IgD-negative memory B cell (primary cell): Measurements from ENCODE around the gene GALNT18. TPM values are rescaled to one million over a fixed set of nuclear protein-coding genes. Genes with fewer than 3 reads are reported as not detected.
A peak's percentile ranks its signal among the peaks of the same experiment; 100 is the strongest.

Source experiments
- H3K27ac Mint-ChIP-seq, 3 donors: one replicate each; pipeline ENCODE4 v1.8.0; 2020 to 2022; ENCODE audit warnings: mild to moderate bottlenecking in 3 of 3, mixed read lengths in 3 of 3, moderate library complexity in 1 of 3
- H3K27me3 Mint-ChIP-seq: one replicate; pipeline ENCODE4 v1.8.0; 2021; ENCODE audit warnings: mixed read lengths
- H3K36me3 Mint-ChIP-seq: one replicate; pipeline ENCODE4 v1.8.0; 2020; ENCODE audit warnings: mild to moderate bottlenecking, mixed read lengths
- H3K4me1 Mint-ChIP-seq, 3 donors: one replicate each; pipeline ENCODE4 v1.8.0; 2020 to 2022; ENCODE audit warnings: mixed read lengths in 3 of 3, mild to moderate bottlenecking in 1 of 3
- H3K4me3 Mint-ChIP-seq, 4 donors: one replicate each; pipeline ENCODE4 v1.8.0; 2020 to 2022; ENCODE audit warnings: mild to moderate bottlenecking in 4 of 4, mixed read lengths in 4 of 4, moderate library complexity in 3 of 4
- H3K9me3 Mint-ChIP-seq, 3 donors: one replicate each; pipeline ENCODE4 v1.8.0; 2020 to 2021; ENCODE audit warnings: mixed read lengths in 3 of 3, mild to moderate bottlenecking in 1 of 3
- polyA plus RNA-seq: library from polyadenylated mRNA; unstranded; fragments of 300-500 nt; fragmentation: Illumina TruSeq; gene quantifications from one replicate; pipeline ENCODE4 v1.2.3, GENCODE V29; 2021

GALNT18 gene
- polyA plus RNA-seq, 1 donor from 2014 or later: not detected

DNA sequence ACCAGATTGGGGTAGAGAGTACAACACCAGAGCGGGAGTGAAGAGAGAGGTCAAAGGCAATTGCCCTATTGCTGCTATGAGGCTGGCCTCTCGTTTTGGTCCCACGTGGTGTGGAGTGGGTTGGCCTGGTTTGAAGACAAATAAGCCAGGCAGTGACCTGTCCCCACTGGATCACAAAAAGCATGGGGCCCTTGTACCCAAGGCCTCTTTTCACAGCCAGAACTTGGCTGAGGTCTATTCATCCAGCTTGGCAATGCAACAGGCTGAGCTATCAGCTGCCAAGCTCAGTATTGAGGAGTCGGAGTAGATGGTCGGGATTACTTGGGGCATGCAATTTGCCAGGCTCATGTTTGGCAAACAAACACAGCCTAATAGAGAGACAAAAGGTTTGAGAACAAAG is 19.2 kb upstream of the GALNT18 start:
- Mint-ChIP-seq H3K4me1 (no peaks in the 10 kb centered on the region), H3K27me3 (peaks cover 10% of the 10 kb centered on the region), H3K4me3 (no peak overlapping the region), H3K9me3 (peaks cover 0 to 12% (median 10%) of the 10 kb centered on the region in 3 donors), H3K27ac (no peak overlapping the region), H3K36me3 (peaks cover 3% of the 10 kb centered on the region)

DNA sequence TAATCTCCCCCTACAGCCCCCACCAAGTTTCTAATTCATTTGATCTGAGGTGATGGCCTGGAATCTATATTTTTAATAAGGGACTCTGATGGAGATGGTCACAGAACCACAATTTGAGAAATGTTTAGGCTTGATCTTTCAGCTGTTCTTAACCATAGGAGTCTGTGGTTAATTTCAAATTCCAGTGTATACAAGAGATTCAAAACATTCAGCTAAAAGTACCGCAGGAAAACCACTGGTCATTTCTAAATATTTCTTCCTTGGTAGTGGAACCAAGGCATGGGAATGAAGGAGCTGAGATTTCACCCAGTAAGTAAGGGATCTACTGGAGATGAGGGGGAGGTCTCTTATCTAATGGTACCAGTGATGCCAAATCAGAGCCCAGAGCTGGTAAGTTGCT is 18.3 kb upstream of the GALNT18 start:
- H3K4me3 Mint-ChIP-seq: no peak overlapping the region
- H3K36me3 Mint-ChIP-seq: peaks cover 3% of the 10 kb centered on the region
- H3K9me3 Mint-ChIP-seq: peaks cover 0 to 12% (median 10%) of the 10 kb centered on the region in 3 donors
- H3K4me1 Mint-ChIP-seq: no peaks in the 10 kb centered on the region
- H3K27ac Mint-ChIP-seq: no peak overlapping the region
- H3K27me3 Mint-ChIP-seq: peaks cover 10% of the 10 kb centered on the region

DNA sequence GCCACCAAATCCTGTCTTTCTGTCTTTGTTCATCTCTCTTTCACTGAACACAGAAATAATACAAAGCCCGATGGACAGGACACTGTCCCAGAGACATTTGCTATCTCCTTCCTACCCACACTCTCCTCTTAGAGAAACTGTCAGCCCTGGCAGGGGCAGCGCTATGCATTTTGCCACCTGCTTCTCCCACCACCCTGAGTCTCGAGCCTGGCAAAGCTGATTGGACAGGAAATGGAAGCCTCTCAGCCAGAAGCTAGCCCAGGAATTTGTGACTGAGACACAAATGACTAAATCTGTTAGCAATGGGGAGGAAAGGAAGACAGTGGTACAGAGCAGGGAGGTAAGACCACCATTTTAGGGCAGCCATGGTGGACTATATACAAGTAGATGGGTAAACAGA is 14.9 kb upstream of the GALNT18 start:
- Mint-ChIP-seq H3K36me3 (peaks cover 3% of the 10 kb centered on the region), H3K4me3 (peak overlapping the region in 1 of 4 donors; percentile 1), H3K4me1 (no peaks in the 10 kb centered on the region), H3K9me3 (peaks cover 0 to 4% (median 0%) of the 10 kb centered on the region in 3 donors), H3K27ac (no peak overlapping the region), H3K27me3 (peaks cover 8% of the 10 kb centered on the region)

DNA sequence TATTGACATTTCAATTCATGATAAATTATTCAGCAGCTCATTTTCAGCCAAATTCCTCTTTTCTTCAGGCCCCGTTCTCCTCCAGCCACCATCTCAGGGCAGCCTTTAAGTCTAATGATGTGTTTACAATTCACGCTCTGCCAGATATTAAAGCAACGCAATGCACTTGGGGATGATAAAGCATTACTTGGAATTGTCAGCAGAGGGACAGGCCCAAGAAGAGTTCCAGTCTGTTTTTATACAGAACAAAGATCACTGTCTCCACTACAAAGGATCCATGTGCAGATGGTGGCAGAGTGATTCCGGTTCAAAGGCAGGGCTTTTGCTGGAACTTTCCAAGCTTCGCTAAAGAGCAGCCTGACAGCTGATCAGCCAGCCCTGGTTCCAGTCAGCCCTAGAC is 13.6 kb upstream of the GALNT18 start:
- Mint-ChIP-seq H3K4me1 (no peaks in the 10 kb centered on the region), H3K9me3 (peaks cover 0 to 2% (median 0%) of the 10 kb centered on the region in 3 donors), H3K27me3 (peaks cover 8% of the 10 kb centered on the region), H3K27ac (no peak overlapping the region), H3K36me3 (peaks cover 3% of the 10 kb centered on the region), H3K4me3 (no peak overlapping the region)

DNA sequence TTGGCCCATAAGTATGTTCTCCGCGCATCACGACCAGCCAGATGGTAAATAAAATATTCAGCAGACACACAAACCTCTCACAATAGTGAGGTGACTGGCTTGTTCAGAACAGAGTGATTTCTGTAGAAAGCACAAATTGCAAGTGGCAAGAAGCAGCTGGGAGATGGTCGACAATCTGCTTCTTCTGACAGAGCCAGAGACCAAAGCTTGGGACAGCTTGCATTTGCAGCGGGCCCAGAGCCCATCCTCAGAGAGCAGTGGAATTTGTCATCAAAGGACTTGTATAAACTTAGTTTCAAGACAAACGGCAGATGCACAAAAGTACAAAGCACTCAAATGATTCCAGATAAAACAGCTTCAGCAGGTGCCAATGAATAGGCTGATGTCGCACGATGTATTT is 7.6 kb upstream of the GALNT18 start:
- H3K27me3 Mint-ChIP-seq: peaks cover 11% of the 10 kb centered on the region

GRCh38 chr11:11628651-11629050 is 6.8 kb upstream of the GALNT18 start:
- Mint-ChIP-seq H3K36me3 (no peaks in the 10 kb centered on the region), H3K4me1 (peaks cover 0 to 5% (median 0%) of the 10 kb centered on the region in 3 donors), H3K27me3 (peaks cover 11% of the 10 kb centered on the region), H3K9me3 (no peaks in the 10 kb centered on the region), H3K27ac (no peak overlapping the region), H3K4me3 (no peak overlapping the region)

More for the DNA sequence above, 7.6 kb upstream of the GALNT18 start:
- H3K4me1 Mint-ChIP-seq: peaks cover 0 to under 1% (median 0%) of the 10 kb centered on the region in 3 donors
- no peak overlapping the region for H3K4me3 Mint-ChIP-seq
- H3K36me3 Mint-ChIP-seq: no peaks in the 10 kb centered on the region
- no peaks in the 10 kb centered on the region for H3K9me3 Mint-ChIP-seq
- no peak overlapping the region for H3K27ac Mint-ChIP-seq

- Mint-ChIP-seq H3K4me3 (no peak overlapping the region), H3K36me3 (no peaks in the 10 kb centered on the region), H3K27me3 (peaks cover 14% of the 10 kb centered on the region), H3K9me3 (no peaks in the 10 kb centered on the region), H3K4me1 (peaks cover 0 to 5% (median 4%) of the 10 kb centered on the region in 3 donors), H3K27ac (no peak overlapping the region)
Observed at GRCh38 chr11:11626128-11626527, 4.3 kb upstream of the GALNT18 start.

- H3K27me3 Mint-ChIP-seq: peaks cover 15% of the 10 kb centered on the region
- no peaks in the 10 kb centered on the region for H3K9me3 Mint-ChIP-seq
- no peak overlapping the region for H3K4me3 Mint-ChIP-seq
- H3K4me1 Mint-ChIP-seq: peaks cover 0 to 5% (median 4%) of the 10 kb centered on the region in 3 donors
- H3K27ac Mint-ChIP-seq: no peak overlapping the region
- no peaks in the 10 kb centered on the region for H3K36me3 Mint-ChIP-seq
Observed at GRCh38 chr11:11624926-11625325, 3.1 kb upstream of the GALNT18 start.

DNA sequence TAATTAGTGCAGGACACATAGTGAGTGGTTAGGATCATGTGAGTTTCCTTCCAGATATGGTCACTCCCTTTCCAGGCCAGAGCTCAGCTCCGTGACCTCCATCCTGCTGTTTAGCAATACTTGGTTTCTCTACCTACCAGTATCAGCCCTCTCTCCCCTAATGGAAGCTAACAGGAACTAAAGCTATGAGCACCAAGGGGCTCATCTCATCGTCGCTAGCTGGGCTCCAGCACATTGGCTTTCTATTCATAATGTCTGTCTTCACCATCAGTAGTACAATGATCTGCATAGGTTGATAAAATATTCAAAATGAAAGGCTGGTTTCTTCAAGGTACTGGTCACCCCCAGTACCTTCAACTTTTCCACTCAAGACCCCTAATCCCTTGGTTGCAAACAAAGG is 2.4 kb upstream of the GALNT18 start:
- peaks cover 22% of the 10 kb centered on the region for H3K27me3 Mint-ChIP-seq
- H3K9me3 Mint-ChIP-seq: no peaks in the 10 kb centered on the region
- no peak overlapping the region for H3K4me3 Mint-ChIP-seq
- H3K4me1 Mint-ChIP-seq: peaks cover 3 to 5% (median 4%) of the 10 kb centered on the region in 3 donors
- H3K36me3 Mint-ChIP-seq: no peaks in the 10 kb centered on the region
- no peak overlapping the region for H3K27ac Mint-ChIP-seq

DNA sequence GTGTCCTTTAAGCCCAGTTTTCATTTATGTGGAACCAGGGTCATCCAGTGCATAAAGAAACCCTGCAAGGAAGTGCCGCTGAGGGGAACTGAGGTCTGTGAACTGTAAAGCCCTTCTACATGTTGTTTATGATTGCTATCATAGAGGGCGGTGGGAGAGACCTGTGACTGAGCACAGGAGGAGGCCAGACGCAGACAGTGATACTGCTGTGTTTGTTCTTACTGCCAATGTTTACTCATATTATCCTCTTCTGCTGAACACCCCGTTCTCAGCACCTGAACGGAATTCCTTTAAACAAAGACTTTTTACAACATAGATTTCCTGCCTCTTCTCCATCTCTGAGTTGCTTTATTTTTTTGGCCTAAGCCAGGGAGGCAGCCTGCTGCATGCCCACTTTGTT is 967 bp upstream of the GALNT18 start:
- no peaks in the 10 kb centered on the region for H3K9me3 Mint-ChIP-seq
- H3K4me3 Mint-ChIP-seq: peak overlapping the region in 3 of 4 donors; percentile 28 to 79 (median 72)
- peaks cover 3 to 5% (median 4%) of the 10 kb centered on the region in 3 donors for H3K4me1 Mint-ChIP-seq
- no peak overlapping the region for H3K27ac Mint-ChIP-seq
- no peaks in the 10 kb centered on the region for H3K36me3 Mint-ChIP-seq
- peaks cover 20% of the 10 kb centered on the region for H3K27me3 Mint-ChIP-seq

DNA sequence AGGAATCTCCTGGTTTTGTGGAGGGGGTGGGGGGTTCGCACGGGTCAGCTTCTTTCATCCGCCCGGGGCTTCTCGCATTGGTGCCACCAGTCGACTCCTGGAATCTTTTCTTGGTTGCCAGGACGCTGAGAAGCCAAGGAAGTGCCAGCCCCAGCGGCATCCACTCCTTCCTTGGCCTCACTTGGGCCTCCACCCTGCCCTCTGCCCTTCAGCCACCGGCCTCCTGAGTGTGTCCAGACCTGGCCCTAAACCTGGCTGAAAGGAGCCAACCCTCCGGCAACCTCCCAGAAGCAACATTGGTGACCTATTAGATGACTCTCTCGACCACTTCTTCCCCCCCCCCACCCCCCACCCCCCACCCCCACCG is 518 bp upstream of the GALNT18 start:
- no peak overlapping the region for H3K27ac Mint-ChIP-seq
- peak overlapping the region in 2 of 4 donors; percentile 19 to 32 for H3K4me3 Mint-ChIP-seq
- H3K36me3 Mint-ChIP-seq: no peaks in the 10 kb centered on the region
- H3K9me3 Mint-ChIP-seq: no peaks in the 10 kb centered on the region
- H3K4me1 Mint-ChIP-seq: peaks cover 3 to 5% (median 4%) of the 10 kb centered on the region in 3 donors
- peaks cover 19% of the 10 kb centered on the region for H3K27me3 Mint-ChIP-seq

GRCh38 chr11:11620921-11621572 is 758 bp downstream of the GALNT18 start:
- Mint-ChIP-seq H3K4me3 (peak overlapping the region; percentile 66 to 89 (median 80)), H3K27me3 (peaks cover 19% of the 10 kb centered on the region), H3K36me3 (no peaks in the 10 kb centered on the region), H3K9me3 (peaks cover 0 to 2% (median 0%) of the 10 kb centered on the region in 3 donors), H3K4me1 (peaks cover 3 to 5% (median 4%) of the 10 kb centered on the region in 3 donors), H3K27ac (no peak overlapping the region)

DNA sequence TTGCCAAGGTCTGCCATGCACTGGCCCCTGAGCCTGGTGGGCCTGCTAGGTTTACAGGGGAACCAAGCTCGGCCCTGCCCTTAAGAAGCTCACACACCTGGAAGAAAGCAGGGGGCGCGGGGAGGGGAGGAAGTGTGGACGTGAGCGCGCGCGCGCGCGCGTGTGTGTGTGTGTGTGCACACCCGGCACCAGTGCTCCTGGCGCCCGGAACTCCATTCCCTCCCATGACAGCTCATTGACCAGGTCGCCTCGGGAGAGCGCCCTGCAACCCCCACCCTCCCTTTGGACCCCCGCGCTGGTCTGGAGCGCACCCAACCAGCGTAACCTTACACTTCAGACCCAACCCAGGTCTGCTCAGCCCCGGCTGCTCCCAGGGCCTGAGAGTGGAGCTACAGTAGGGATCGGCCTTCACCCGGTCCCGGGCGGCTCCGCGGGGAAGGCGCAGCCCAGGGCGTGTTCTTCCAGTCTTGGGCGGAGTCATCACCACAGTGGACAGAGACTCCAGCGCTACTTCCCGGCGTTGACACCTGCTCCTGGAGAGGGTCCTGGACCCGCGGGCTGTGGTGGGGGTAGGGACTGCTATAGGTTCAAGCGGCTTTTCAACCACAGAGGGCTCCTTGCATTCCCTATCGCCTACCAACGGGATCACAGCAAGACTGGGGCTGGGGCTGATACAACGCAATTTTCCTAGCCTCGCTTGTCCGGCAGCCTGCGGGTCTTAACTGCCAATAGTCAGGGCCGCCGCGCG is 1.5 kb downstream of the GALNT18 start:
- H3K4me3 Mint-ChIP-seq: peak overlapping the region; percentile 42 to 89 (median 74)
- no peaks in the 10 kb centered on the region for H3K36me3 Mint-ChIP-seq

GRCh38 chr11:11618973-11619435 is 2.8 kb downstream of the GALNT18 start:
- peaks cover under 1 to 5% (median 4%) of the 10 kb centered on the region in 3 donors for H3K4me1 Mint-ChIP-seq
- no peak overlapping the region for H3K27ac Mint-ChIP-seq
- H3K27me3 Mint-ChIP-seq: peaks cover 19% of the 10 kb centered on the region
- H3K36me3 Mint-ChIP-seq: no peaks in the 10 kb centered on the region
- peaks cover 0 to 2% (median 0%) of the 10 kb centered on the region in 3 donors for H3K9me3 Mint-ChIP-seq
- peak overlapping the region in 1 of 4 donors; percentile 55 for H3K4me3 Mint-ChIP-seq

More for the DNA sequence above, 1.5 kb downstream of the GALNT18 start:
- H3K4me1 Mint-ChIP-seq: peaks cover 4 to 5% (median 5%) of the 10 kb centered on the region in 3 donors
- no peak overlapping the region for H3K27ac Mint-ChIP-seq
- peaks cover 19% of the 10 kb centered on the region for H3K27me3 Mint-ChIP-seq
- peaks cover 0 to 2% (median 0%) of the 10 kb centered on the region in 3 donors for H3K9me3 Mint-ChIP-seq

DNA sequence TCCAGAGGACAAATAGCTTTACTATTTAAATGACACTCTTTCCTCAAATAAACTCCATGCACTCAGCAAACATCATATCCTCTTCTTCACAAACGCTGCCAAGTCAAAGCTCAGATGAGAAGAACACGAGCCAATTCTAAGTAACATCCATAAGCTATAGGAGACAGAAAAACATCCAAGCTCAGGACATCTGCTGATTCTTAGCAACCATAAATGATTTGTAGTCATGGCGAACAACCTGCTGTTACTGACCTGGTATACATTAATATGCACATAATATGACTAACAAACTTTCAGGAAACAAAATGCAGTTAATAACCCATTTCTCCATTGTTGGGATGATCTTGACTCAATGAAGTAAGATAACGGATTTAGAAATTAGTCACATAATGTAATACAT is 6.7 kb downstream of the GALNT18 start:
- Mint-ChIP-seq H3K27ac (no peak overlapping the region), H3K27me3 (peaks cover 16% of the 10 kb centered on the region), H3K36me3 (no peaks in the 10 kb centered on the region), H3K9me3 (peaks cover 0 to 2% (median 0%) of the 10 kb centered on the region in 3 donors), H3K4me1 (peaks cover 0 to 5% (median 0%) of the 10 kb centered on the region in 3 donors), H3K4me3 (no peak overlapping the region)
